ENCODE data around the gene BCORL1.

Gene BCORL1

DNA sequence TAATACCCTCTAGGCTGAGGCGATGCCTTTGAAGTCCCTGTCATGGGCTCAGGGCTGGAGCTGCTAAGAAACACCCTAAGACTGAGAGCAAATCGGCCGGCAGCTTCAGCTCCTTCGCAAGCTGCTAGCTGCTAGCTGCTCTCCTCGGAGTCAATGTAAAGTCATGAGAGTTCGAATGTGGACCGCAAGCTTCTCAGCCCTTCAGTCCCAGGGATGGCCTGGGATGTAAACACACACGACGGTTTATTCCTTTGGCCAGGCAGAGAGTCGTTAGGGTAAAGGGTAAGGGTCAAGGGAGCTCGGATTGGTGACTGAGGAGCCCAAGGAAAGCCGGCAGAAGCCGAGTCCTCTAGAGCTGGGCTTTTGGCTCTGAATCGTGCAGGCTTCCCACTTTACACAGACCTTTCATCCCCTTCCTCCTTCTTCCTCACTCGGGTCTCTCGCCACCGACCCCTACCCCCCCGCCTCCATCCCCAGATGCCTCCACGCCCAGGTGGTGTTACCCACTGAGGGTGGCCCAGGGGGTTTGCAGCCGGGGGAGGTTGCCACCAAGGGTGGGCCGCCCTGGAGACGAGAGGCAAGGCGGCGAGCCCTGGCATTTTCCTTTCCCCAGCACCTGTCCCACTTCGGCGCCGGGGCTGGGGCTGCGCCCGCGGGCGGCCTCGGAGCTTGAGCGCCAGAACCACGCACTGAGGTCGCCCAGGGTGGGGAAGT is 3.1 kb upstream of the BCORL1 start:
- TF ChIP-seq, protein P1, sequence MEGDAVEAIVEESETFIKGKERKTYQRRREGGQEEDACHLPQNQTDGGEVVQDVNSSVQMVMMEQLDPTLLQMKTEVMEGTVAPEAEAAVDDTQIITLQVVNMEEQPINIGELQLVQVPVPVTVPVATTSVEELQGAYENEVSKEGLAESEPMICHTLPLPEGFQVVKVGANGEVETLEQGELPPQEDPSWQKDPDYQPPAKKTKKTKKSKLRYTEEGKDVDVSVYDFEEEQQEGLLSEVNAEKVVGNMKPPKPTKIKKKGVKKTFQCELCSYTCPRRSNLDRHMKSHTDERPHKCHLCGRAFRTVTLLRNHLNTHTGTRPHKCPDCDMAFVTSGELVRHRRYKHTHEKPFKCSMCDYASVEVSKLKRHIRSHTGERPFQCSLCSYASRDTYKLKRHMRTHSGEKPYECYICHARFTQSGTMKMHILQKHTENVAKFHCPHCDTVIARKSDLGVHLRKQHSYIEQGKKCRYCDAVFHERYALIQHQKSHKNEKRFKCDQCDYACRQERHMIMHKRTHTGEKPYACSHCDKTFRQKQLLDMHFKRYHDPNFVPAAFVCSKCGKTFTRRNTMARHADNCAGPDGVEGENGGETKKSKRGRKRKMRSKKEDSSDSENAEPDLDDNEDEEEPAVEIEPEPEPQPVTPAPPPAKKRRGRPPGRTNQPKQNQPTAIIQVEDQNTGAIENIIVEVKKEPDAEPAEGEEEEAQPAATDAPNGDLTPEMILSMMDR (IDR thresholded peaks at IDR 0.05; ENCODE audit: control insufficient read depth, extremely low read depth, insufficient read depth): no peak
- H3K4me3 ChIP-seq (ENCODE audit: low read depth, low read length): no peak overlapping the region
- DNase-seq (ENCODE audit: low read depth): no peak

DNA sequence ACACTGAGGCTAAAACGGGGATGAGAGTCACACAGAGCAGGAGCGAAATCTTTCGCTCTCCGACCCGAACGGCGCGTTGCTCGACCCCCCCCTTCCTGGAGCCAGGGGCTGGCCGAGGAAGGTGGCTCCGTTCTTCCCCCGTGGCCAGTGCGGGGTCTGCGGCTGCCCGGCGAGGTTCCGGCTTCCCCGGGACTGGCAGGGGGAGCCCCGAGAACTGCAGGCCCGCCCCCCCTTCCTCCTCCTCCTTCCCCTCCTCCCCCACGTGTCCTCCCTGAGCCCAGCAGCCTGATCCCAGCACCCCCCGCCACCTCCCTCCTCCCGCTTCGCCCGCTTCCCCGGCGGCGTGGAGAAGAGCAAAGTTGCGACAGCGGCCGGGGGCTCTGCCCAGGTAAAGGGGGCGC is 2.4 kb upstream of the BCORL1 start:
- no peak overlapping the region for H3K4me3 ChIP-seq (ENCODE audit: low read depth, low read length)
- no peak for DNase-seq (ENCODE audit: low read depth)
- TF ChIP-seq, protein P1 (IDR thresholded peaks at IDR 0.05; ENCODE audit: control insufficient read depth, extremely low read depth, insufficient read depth): no peak

DNA sequence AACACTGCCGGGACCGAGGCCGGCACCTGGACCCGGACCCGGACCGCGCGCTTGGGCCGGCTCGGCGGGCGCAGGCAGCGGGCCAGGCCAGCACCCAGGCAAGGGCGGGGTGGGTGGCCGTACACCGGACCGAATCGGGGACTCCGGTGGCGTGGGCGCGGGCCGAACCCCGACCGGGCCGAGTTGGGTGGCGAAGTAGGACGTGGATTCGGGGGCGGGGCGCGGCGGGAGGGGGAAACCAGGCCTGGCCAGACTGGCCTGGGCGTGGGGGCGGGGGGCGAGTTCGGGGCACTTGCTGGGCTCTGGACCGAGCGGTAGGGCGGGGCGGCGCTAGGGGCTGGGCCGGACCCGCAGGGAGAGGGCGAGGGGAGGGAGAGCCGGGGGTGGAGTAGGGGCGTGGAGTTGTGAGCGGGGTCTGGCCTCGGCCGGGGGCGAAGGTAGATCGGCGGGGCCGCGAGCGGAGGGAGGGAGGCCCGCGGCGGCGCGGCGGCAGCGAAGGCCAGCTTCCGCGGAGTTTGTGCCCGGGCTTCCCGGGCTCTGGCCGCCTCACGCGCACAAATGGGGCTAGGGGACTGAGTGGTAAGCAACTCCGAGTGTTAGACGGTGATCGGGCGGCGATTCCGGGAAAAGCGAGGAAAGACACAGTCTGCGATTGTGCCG is 1.8 kb upstream of the BCORL1 start:
- TF ChIP-seq, protein P1 (IDR thresholded peaks at IDR 0.05; ENCODE audit: control insufficient read depth, extremely low read depth, insufficient read depth): no peak
- peak overlapping the region; percentile 44 for H3K4me3 ChIP-seq (ENCODE audit: low read depth, low read length)
- DNase-seq (ENCODE audit: low read depth): no peak

DNA sequence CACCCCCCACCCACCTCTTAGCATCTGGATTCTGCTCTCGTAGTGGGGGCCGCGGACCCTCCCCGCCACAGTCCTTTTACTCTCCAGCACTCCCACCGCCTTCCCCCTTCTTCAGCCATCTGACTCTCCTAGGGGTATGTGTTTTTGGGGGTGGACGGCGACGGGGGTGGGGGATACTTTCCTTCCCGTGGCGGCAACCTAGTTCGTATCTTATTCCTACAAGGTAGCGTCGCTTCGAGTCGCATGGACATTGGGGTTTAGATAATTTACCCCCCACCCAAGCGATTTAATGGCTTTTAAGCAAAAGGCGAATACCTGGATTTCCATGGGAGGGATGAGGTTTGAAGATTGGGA is 1.3 kb upstream of the BCORL1 start:
- H3K4me3 ChIP-seq (ENCODE audit: low read depth, low read length): peak overlapping the region; percentile 44
- TF ChIP-seq, protein P1 (IDR thresholded peaks at IDR 0.05; ENCODE audit: control insufficient read depth, extremely low read depth, insufficient read depth): no peak
- no peak for DNase-seq (ENCODE audit: low read depth)

DNA sequence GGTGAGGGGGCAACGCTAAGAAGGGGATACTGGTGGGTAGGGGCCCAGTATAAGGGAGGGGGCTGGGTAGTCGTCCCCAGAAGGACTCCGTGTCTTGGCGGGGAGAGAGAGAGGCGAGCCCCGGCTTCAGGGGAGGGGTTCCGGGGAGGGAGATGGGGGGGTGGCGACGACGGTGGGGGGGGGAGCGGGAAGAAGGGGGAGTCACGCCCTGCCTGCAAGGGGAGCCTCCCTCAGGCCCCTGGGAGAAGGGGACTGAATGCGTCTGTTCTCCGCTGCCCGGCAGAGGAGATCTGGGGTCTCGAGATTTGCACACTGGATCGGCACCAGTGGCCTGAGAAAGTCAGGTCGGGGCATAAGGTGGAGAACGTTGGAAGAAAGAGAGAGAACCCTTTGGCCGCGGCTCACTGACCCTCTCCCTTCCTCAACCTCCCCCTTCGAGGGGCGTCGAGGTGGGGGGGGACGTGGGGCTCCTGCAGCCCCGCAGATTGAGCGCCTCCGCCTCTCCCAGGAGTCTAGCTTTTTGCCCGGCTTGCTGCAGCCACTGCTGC is 609 bp upstream of the BCORL1 start:
- DNase-seq (ENCODE audit: low read depth): no peak
- TF ChIP-seq, protein P1 (IDR thresholded peaks at IDR 0.05; ENCODE audit: control insufficient read depth, extremely low read depth, insufficient read depth): no peak
- peak overlapping the region; percentile 44 for H3K4me3 ChIP-seq (ENCODE audit: low read depth, low read length)

DNA sequence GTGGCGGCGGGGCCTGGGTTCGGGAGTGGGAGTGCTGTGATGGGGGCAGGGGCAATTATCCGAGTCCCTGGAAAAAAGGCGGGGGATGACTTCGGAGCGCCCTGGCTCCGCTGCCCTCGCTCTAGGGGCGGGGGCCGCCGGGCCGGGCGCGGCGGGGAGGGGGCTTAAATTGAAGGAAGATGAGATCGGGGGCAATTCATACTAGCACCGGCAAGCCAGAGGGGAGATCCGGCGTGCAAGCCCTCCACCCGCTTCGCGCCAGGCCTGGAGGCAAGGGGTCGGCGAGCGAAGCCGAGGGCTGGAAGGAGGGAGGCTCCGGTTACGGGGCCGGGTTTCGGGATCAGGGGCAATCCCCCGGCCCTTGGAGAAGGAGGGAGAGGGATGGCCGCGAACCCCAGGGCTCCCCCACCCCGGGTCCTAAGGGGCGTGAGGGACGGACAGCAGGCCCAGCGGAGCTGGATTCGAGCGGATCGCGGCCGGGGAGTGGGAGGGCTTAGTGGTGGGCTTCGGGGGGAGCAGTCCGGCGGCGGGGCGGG is 1.2 kb downstream of the BCORL1 start:
- DNase-seq (ENCODE audit: low read depth): no peak
- TF ChIP-seq, protein P1 (IDR thresholded peaks at IDR 0.05; ENCODE audit: control insufficient read depth, extremely low read depth, insufficient read depth): no peak
- no peak overlapping the region for H3K4me3 ChIP-seq (ENCODE audit: low read depth, low read length)

Measured in LNCaP clone FGC (cell line).